Right lobe of liver (tissue), 4 donors: ENCODE results near the gene NEU2.

ENCODE experiments used
- POLR2A ChIP-seq: fragments of 450-650 bp; IDR thresholded peaks from one replicate; pipeline ENCODE4 v1.6.1; 2017; ENCODE audit warnings: antibody characterized with exemption, mild to moderate bottlenecking
- TF ChIP-seq, protein P1 (sequence below), 4 donors: fragments of 200-600 bp in 3 of 4; fragments of 450-650 bp in 1 of 4; IDR thresholded peaks; one replicate each; pipeline versions ENCODE4 v1.5.1 to v1.8.0; 2016 to 2022; ENCODE audit warnings: antibody characterized with exemption in 4 of 4, mild to moderate bottlenecking in 2 of 4
- donor health status: DM: no; HTN: no; CAD: no.
- donor health status: DM: no; HTN: no; CAD: no.
- donor health status: DM: no; HTN: yes; CAD: no.

DNA sequence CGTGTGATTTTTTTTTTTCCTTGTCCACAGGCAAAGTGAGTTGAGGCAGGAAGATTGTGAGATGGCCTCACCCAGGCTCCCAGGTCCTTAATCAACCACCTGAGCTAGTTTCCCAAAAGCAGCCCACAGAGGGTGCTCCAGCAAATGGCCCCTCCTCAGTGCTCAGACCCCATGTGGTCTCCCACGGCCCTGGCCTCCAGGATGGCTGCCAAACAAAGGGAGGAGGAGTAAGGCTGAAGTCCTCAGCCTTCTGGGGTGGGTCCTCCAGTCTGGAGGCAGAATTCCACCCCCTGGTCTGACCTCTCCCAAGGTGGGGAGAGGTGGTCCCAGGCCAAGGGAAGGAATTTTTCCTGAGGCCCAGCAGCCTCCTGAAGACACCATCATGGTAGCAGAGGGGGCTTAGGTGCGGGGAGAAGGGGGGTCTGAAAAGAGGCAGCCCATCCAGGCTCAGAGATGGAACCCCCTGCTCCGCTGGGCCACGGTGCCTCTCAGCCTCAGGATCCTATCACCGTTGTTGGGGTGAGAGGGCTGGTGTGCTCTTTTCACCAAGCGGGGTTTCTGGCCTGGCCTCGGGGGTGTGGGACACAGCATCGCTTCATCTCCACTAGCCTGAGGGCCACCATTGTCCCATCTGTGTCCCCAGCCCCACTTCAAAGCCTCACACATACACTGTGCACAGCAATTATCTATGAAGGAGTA lies 21.8 kb upstream of the NEU2 start:
- TF ChIP-seq, protein P1, sequence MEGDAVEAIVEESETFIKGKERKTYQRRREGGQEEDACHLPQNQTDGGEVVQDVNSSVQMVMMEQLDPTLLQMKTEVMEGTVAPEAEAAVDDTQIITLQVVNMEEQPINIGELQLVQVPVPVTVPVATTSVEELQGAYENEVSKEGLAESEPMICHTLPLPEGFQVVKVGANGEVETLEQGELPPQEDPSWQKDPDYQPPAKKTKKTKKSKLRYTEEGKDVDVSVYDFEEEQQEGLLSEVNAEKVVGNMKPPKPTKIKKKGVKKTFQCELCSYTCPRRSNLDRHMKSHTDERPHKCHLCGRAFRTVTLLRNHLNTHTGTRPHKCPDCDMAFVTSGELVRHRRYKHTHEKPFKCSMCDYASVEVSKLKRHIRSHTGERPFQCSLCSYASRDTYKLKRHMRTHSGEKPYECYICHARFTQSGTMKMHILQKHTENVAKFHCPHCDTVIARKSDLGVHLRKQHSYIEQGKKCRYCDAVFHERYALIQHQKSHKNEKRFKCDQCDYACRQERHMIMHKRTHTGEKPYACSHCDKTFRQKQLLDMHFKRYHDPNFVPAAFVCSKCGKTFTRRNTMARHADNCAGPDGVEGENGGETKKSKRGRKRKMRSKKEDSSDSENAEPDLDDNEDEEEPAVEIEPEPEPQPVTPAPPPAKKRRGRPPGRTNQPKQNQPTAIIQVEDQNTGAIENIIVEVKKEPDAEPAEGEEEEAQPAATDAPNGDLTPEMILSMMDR (IDR thresholded peaks at IDR 0.05): no peak
- no peak for TF ChIP-seq POLR2A
